GM13976 (cell line): ENCODE measurements around the gene MTRR.

Source experiments
- DNase-seq: peaks from one replicate; pipeline ENCODE4 v3.0.0; 2012; ENCODE audit warnings: low spot score
- in situ Hi-C: fragments of 300-500 bp; cut with MboI; formaldehyde crosslinking; loops from one replicate; pipeline ENCODE4 v1.12.0; 2022; ENCODE audit warnings: low sequenced_read_pairs, mixed read lengths, inconsistent platforms; ENCODE audit not compliant: unreplicated experiment
- TF ChIP-seq, protein P1 (sequence below): IDR thresholded peaks from 2 replicates; pipeline ENCODE4 v1.5.1; 2012; ENCODE audit warnings: borderline replicate concordance, mild to moderate bottlenecking; ENCODE audit not compliant: insufficient read depth; ENCODE audit errors: extremely low read depth, missing control alignments, control extremely low read depth

Gene MTRR

DNA sequence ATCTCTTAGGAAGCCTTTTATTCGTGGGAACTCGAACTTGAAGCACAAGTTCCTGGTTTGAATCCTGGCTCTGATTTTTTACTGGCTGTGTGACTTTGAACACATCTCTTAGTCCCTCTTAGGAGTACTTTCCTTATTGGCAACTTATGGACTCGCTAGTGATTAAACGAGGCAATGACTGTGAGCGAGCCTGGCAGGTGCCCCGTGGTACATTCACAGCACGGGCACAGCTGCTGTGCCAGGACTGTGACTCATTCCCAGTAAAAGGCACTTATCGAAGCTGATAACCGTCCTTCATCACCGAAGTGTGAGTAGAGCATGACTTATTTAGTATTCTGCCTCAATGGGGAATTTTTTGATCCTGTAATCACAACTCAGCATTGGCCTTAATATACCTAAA, 40.7 kb upstream of the MTRR start:
- DNase-seq = no peak
- TF ChIP-seq, protein P1, sequence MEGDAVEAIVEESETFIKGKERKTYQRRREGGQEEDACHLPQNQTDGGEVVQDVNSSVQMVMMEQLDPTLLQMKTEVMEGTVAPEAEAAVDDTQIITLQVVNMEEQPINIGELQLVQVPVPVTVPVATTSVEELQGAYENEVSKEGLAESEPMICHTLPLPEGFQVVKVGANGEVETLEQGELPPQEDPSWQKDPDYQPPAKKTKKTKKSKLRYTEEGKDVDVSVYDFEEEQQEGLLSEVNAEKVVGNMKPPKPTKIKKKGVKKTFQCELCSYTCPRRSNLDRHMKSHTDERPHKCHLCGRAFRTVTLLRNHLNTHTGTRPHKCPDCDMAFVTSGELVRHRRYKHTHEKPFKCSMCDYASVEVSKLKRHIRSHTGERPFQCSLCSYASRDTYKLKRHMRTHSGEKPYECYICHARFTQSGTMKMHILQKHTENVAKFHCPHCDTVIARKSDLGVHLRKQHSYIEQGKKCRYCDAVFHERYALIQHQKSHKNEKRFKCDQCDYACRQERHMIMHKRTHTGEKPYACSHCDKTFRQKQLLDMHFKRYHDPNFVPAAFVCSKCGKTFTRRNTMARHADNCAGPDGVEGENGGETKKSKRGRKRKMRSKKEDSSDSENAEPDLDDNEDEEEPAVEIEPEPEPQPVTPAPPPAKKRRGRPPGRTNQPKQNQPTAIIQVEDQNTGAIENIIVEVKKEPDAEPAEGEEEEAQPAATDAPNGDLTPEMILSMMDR = no peak
- in situ Hi-C loops = no loop called here

DNA sequence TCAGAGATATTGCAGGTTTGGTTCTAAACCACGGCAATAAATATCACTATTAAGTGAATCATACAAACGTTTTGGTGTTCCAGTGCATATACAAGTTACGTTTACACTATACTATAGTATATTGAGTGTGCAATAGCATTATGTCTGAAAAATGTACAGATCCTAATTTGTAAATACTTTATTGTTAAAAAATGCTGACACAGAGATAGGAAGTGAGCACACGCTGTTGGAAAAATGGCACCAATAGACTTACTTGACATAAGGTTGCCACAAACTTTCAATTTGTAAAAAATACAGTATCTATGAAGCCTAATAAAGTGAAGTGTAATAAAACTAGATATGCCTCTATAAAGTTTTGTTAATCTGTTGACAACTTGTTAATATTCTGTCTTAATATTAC, 34.0 kb upstream of the MTRR start:
- in situ Hi-C loops = no loop called here
- TF ChIP-seq, protein P1 = no peak
- DNase-seq = no peak

DNA sequence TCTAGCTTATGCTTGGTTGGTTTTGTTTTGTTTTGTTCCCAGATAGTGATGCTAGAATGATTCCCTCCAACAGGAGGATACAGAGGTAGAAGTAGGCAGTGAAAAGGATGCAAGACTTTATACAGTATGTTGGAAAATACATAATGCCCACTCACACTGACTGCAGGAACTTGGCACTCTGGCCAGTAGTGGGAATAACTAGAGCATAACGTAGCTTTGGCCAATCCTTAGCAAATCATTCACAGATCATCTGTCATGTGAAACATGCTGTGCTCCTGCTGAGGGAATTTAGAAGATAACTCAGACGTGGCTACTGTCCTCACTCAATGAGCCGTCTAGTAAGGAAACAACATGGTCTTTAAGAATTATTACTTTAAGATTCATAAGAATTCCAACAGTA, 31.5 kb upstream of the MTRR start:
- in situ Hi-C loops = no loop called here
- TF ChIP-seq, protein P1 = no peak
- no peak for DNase-seq

DNA sequence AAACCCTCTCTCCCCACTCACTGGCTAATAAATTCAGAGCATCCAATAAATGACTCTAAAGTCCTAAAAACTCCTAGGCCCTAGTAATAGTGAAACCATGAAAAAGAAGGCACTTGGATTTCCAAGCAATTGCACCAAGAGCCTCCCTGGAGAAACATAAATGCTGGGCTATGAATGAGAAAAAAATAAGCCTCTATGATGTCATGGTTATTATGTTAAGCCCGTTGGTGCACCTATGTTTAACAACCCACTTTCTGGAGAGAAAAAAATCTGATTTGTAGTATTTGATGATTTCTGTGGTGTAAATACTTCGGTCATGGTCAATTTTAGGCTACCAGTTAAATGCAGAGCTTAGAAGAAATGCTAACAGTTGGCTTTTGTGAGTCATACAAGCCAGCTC, 26.4 kb upstream of the MTRR start:
- TF ChIP-seq, protein P1 = no peak
- in situ Hi-C loops = no loop called here
- DNase-seq = no peak

DNA sequence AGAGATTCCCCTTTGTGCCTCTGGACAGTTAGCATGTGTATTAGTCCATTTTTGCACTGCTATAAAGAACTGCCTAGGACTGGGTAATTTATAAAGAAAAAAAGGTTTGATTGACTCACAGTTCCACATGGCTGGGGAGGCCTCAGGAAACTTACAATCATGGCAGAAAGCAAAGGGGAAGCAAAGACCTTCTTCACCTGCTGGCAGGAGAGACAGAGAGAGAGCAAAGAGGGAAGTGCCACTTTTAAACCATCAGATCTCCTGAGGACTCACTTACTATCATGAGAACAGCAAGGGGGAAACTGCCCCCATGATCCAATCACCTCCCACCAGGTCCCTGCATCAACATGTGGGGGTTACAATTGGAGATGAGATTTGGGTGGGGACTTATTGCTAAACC, 24.0 kb upstream of the MTRR start:
- TF ChIP-seq, protein P1 = no peak
- in situ Hi-C loops = no loop called here
- DNase-seq = no peak

DNA sequence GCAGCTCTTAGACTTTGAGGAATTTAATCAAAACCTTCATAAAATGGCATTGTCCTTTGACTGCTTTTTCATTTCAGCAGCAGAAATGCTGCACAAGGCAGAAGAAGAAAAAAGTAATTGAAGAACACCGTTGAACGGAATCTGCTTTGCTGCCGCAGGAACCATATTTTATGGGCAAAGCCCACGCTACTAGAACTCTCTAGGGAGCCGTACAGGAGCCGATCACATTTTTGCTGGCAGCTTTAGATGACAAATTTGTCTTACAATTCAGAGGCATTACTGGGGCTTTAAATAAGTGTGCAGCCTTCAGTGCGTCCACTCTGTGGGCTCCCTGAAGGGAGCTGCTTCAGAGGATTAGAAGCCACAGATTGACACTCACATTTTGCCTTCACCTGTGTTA, 23.4 kb upstream of the MTRR start:
- DNase-seq = no peak
- in situ Hi-C loops = no loop called here
- TF ChIP-seq, protein P1 = no peak

DNA sequence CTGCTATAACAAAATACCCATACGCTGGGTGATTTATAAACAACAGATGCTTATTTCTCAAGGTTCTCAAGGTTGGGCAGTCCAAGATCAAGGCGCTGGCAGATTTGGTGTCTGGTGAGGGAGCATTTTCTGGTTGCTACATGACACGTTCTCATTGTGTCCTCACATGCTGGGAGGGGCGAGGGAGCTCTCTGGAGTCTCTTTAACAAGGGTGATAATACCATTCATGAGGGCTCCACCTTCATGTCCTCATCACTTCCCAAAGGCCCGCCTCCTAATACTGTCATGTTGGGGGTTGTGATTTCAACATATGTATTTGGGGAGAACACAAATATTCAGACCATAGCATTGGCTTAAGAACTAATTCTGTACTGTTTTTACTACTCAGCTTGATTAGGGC, 22.6 kb upstream of the MTRR start:
- in situ Hi-C loops = no loop called here
- DNase-seq = no peak
- TF ChIP-seq, protein P1 = no peak
